Skin epidermis (tissue), 12 donors: Measurements from ENCODE around the gene IDH3G.
"Not testable (repeated sequence)": the region's sequence is repeated elsewhere in the genome, so short reads cannot be mapped to it uniquely, and the experiment has no call there.

Experiments used
- H3K27ac ChIP-seq, 21 experiments: fragments of 200-600 bp; sonication (generic) in 11 of 21; one replicate each; pipeline ENCODE4 v1.5.0; 2020; ENCODE audit warnings: mild to moderate bottlenecking in 3 of 21, inconsistent platforms in 2 of 21, moderate library complexity in 2 of 21
- H3K4me3 ChIP-seq, 7 experiments: fragments of 200-600 bp; sonication (generic) in 2 of 7; one replicate each; pipeline ENCODE4 v1.5.0; 2020; ENCODE audit warnings: inconsistent platforms in 2 of 7, mild to moderate bottlenecking in 2 of 7, moderate library complexity in 1 of 7

IDH3G gene

GRCh38 chrX:153818064-153818463 is 23.9 kb upstream of the IDH3G start:
- not testable (repeated sequence) for H3K4me3 ChIP-seq, H3K27ac ChIP-seq

GRCh38 chrX:153816831-153817690 is 22.9 kb upstream of the IDH3G start:
- no peak overlapping the region for H3K4me3 ChIP-seq
- no peak overlapping the region for H3K27ac ChIP-seq

GRCh38 chrX:153814591-153815315 is 20.6 kb upstream of the IDH3G start:
- Histone ChIP-seq H3K4me3 (no peak overlapping the region), H3K27ac (no peak overlapping the region)

- Histone ChIP-seq H3K27ac (no peak overlapping the region), H3K4me3 (no peak overlapping the region)
These were observed 19.0 kb upstream of the IDH3G start for GRCh38 chrX:153813161-153813560.

GRCh38 chrX:153812220-153812619 is 18.0 kb upstream of the IDH3G start:
- no peak overlapping the region for H3K27ac ChIP-seq
- no peak overlapping the region for H3K4me3 ChIP-seq

- H3K27ac ChIP-seq: no peak overlapping the region
- H3K4me3 ChIP-seq: no peak overlapping the region
These were observed 13.8 kb upstream of the IDH3G start for GRCh38 chrX:153807976-153808375.

- Histone ChIP-seq H3K4me3 (no peak overlapping the region), H3K27ac (no peak overlapping the region)
These were observed 12.9 kb upstream of the IDH3G start for GRCh38 chrX:153806999-153807575.

GRCh38 chrX:153805436-153805835 is 11.3 kb upstream of the IDH3G start:
- Histone ChIP-seq H3K27ac (no peak overlapping the region), H3K4me3 (no peak overlapping the region)

GRCh38 chrX:153804621-153805020 is 10.4 kb upstream of the IDH3G start:
- Histone ChIP-seq H3K27ac (no peak overlapping the region), H3K4me3 (no peak overlapping the region)

- Histone ChIP-seq H3K4me3 (no peak overlapping the region), H3K27ac (no peak overlapping the region)
These were observed 10.0 kb upstream of the IDH3G start for GRCh38 chrX:153804100-153804595.

- Histone ChIP-seq H3K27ac (no peak overlapping the region), H3K4me3 (no peak overlapping the region)
These were observed 9.3 kb upstream of the IDH3G start for GRCh38 chrX:153803211-153804099.

GRCh38 chrX:153802513-153803045 is 8.4 kb upstream of the IDH3G start:
- Histone ChIP-seq H3K4me3 (no peak overlapping the region), H3K27ac (no peak overlapping the region)

- no peak overlapping the region for H3K4me3 ChIP-seq
- H3K27ac ChIP-seq: no peak overlapping the region
These were observed 7.5 kb upstream of the IDH3G start for GRCh38 chrX:153801669-153802068.

- H3K27ac ChIP-seq: no peak overlapping the region
- no peak overlapping the region for H3K4me3 ChIP-seq
These were observed 6.6 kb upstream of the IDH3G start for GRCh38 chrX:153800746-153801145.

GRCh38 chrX:153800177-153800722 is 6.1 kb upstream of the IDH3G start:
- no peak overlapping the region for H3K27ac ChIP-seq
- H3K4me3 ChIP-seq: no peak overlapping the region

- H3K27ac ChIP-seq: no peak overlapping the region
- no peak overlapping the region for H3K4me3 ChIP-seq
These were observed 5.2 kb upstream of the IDH3G start for GRCh38 chrX:153799326-153799725.

- H3K4me3 ChIP-seq: no peak overlapping the region
- no peak overlapping the region for H3K27ac ChIP-seq
These were observed 3.3 kb upstream of the IDH3G start for GRCh38 chrX:153797415-153798015.

GRCh38 chrX:153794897-153795816 is 982 bp upstream of the IDH3G start:
- H3K4me3 ChIP-seq: peak overlapping the region; percentile 59 to 80 (median 66)

More at GRCh38 chrX:153794897-153795816, 982 bp upstream of the IDH3G start:
- H3K27ac ChIP-seq: peak overlapping the region; percentile 26 to 99 (median 93)
